Measurements from ENCODE around the gene SHROOM1.

SHROOM1 gene

GRCh38 chr5:132853790-132854189 lies 23.3 kb upstream of the SHROOM1 start:
- DNase-seq (ENCODE audit: low read depth in 2 of 2): no peak

GRCh38 chr5:132853323-132853722 lies 22.9 kb upstream of the SHROOM1 start:
- DNase-seq (ENCODE audit: low read depth in 2 of 2): no peak

GRCh38 chr5:132850066-132850465 lies 19.6 kb upstream of the SHROOM1 start:
- DNase-seq (ENCODE audit: low read depth in 2 of 2): no peak

- no peak for DNase-seq (ENCODE audit: low read depth in 2 of 2)
These were observed 18.9 kb upstream of the SHROOM1 start for GRCh38 chr5:132849347-132849746.

- no peak for DNase-seq (ENCODE audit: low read depth in 2 of 2)
These were observed 17.8 kb upstream of the SHROOM1 start for GRCh38 chr5:132848270-132848669.

GRCh38 chr5:132841305-132841704 lies 10.9 kb upstream of the SHROOM1 start:
- DNase-seq (ENCODE audit: low read depth in 2 of 2): no peak

- DNase-seq (ENCODE audit: low read depth in 2 of 2): no peak
These were observed 10.4 kb upstream of the SHROOM1 start for GRCh38 chr5:132840896-132841295.

- DNase-seq (ENCODE audit: low read depth in 2 of 2): no peak
These were observed 9.9 kb upstream of the SHROOM1 start for GRCh38 chr5:132840313-132840712.

GRCh38 chr5:132839426-132840301 lies 9.2 kb upstream of the SHROOM1 start:
- DNase-seq (ENCODE audit: low read depth in 2 of 2): no peak

- no peak for DNase-seq (ENCODE audit: low read depth in 2 of 2)
These were observed 8.3 kb upstream of the SHROOM1 start for GRCh38 chr5:132838516-132839282.

- no peak for DNase-seq (ENCODE audit: low read depth in 2 of 2)
These were observed 7.4 kb upstream of the SHROOM1 start for GRCh38 chr5:132837868-132838267.

GRCh38 chr5:132836852-132837251 lies 6.4 kb upstream of the SHROOM1 start:
- DNase-seq (ENCODE audit: low read depth in 2 of 2): no peak

- DNase-seq (ENCODE audit: low read depth in 2 of 2): no peak
These were observed 3.6 kb upstream of the SHROOM1 start for GRCh38 chr5:132834057-132834456.

GRCh38 chr5:132832612-132833011 lies 2.2 kb upstream of the SHROOM1 start:
- DNase-seq (ENCODE audit: low read depth in 2 of 2): no peak

- DNase-seq (ENCODE audit: low read depth in 2 of 2): no peak
These were observed 831 bp upstream of the SHROOM1 start for GRCh38 chr5:132831095-132831860.

- peak; percentile 39 to 50 for DNase-seq (ENCODE audit: low read depth in 2 of 2)
These were observed 558 bp downstream of the SHROOM1 start for GRCh38 chr5:132829742-132830435.

GRCh38 chr5:132828846-132829494 lies 1.5 kb downstream of the SHROOM1 start:
- no peak for DNase-seq (ENCODE audit: low read depth in 2 of 2)

GRCh38 chr5:132827943-132828673 lies 2.3 kb downstream of the SHROOM1 start:
- DNase-seq (ENCODE audit: low read depth in 2 of 2): no peak

GRCh38 chr5:132826424-132827082 lies 3.9 kb downstream of the SHROOM1 start:
- DNase-seq (ENCODE audit: low read depth in 2 of 2): no peak

Data from stimulated activated CD8-positive, alpha-beta memory T cell treated with anti-CD3 and anti-CD28 coated beads, Interleukin-7, amount 100 ng/mL, for 1 hour (primary cell).